Uterus (tissue), 4 donors: ENCODE data around the gene DENND6A. TPM values are rescaled to one million over a fixed set of nuclear protein-coding genes. Genes with fewer than 3 reads are reported as not detected.

ENCODE experiments used
- DNase-seq, 2 donors: peaks; one replicate each; pipeline ENCODE4 v3.0.0-alpha.2; 2019 to 2020
- H3K27ac ChIP-seq, 2 donors: fragments of 200-600 bp; sonication (generic); 1 replicate in 1 of 2; 2 replicates in 1 of 2; pipeline ENCODE4 v1.5.1; 2016 to 2018
- H3K27me3 ChIP-seq, 2 donors: fragments of 200-600 bp; sonication (generic); one replicate each; pipeline ENCODE4 v1.5.1; 2018 to 2019; ENCODE audit warnings: control low read depth in 1 of 2
- H3K36me3 ChIP-seq, 2 donors: fragments of 200-600 bp; sonication (generic); one replicate each; pipeline ENCODE4 v1.5.1; 2019; ENCODE audit warnings: control low read depth in 1 of 2
- H3K4me1 ChIP-seq, 2 donors: fragments of 200-600 bp; sonication (generic); one replicate each; pipeline ENCODE4 v1.5.1; 2018 to 2019; ENCODE audit warnings: control low read depth in 1 of 2
- H3K4me3 ChIP-seq, 2 donors: fragments of 200-600 bp; sonication (generic); 1 replicate in 1 of 2; 2 replicates in 1 of 2; pipeline ENCODE4 v1.5.1; 2018 to 2019; ENCODE audit warnings: mild to moderate bottlenecking in 1 of 2
- H3K9me3 ChIP-seq, 2 donors: fragments of 200-600 bp; sonication (generic); one replicate each; pipeline ENCODE4 v1.5.1; 2019; ENCODE audit warnings: control low read depth in 1 of 2
- CTCF ChIP-seq, 4 experiments: fragments of 200-600 bp in 2 of 4; fragments of 450-650 bp in 2 of 4; sonication (generic) in 2 of 4; IDR thresholded peaks; one replicate each; pipeline ENCODE4 v1.5.1; 2016 to 2019; ENCODE audit warnings: antibody characterized with exemption in 4 of 4, mild to moderate bottlenecking in 2 of 4, moderate library complexity in 1 of 4
- POLR2A ChIP-seq, 2 donors: fragments of 450-650 bp; IDR thresholded peaks; one replicate each; pipeline ENCODE4 v1.6.1; 2016; ENCODE audit warnings: antibody characterized with exemption in 2 of 2, mild to moderate bottlenecking in 1 of 2, moderate library complexity in 1 of 2
- intact Hi-C: fragments of 100-400 bp; cut with DNase I; formaldehyde crosslinking; loops from one replicate; pipeline ENCODE4 v1.15.1; 2023; ENCODE audit warnings: low total_unique reads
- total RNA-seq, 4 donors: library from RNA; depleted of rRNA in 3 of 4; stranded (reverse); fragments of >200 nt in 3 of 4; gene quantifications; one replicate each; pipeline versions ENCODE4 v1.1.0 to v1.2.4, GENCODE V29; 2014 to 2023
- donor health status: DM: yes; HTN: yes; CAD: no.

Gene DENND6A
- total RNA-seq, 4 donors from 2014 or later = 11.5 to 65.8 (median 40.4) TPM

- Histone ChIP-seq H3K27me3 (no peaks in the 10 kb centered on the region), H3K36me3 (no peaks in the 10 kb centered on the region), H3K9me3 (no peaks in the 10 kb centered on the region), H3K27ac (no peak overlapping the region), H3K4me3 (no peak overlapping the region), H3K4me1 (no peaks in the 10 kb centered on the region)
- no peak for DNase-seq
- intact Hi-C loops = no loop called here
- TF ChIP-seq CTCF (IDR thresholded peaks at IDR 0.05) (no peak), POLR2A (IDR thresholded peaks at IDR 0.05) (no peak)
Measured at GRCh38 chr3:57659806-57660439, 33.0 kb downstream of the DENND6A start.

DNA sequence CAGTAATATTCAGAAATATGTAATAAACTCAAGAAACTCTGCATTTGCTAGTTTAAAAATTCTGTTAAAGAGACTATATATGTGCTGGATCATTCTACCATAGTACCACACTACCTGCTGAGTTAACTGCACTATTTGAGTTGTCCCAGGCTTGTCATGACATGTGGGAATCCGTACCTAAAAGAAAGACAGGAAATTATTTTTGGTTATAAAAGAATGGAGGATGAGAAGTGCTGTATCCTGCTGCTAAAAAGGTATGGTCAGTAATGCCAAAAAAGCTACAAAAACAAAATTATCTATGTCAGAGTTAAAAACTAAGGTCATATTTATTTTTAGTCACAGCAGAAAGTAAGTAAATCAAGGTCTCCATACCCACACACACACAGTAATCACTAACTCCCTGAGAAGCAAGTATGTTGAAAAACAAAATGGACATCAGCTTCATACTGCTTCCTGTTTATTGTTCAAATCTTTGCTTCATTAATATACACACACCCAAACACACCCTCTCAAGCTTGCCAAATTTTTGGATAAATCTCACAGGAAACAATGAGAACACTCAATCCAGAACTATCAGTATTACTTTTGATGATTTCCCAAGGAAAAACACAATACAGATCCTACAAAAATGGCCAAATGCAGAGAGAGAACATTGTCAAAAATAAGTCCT is 33.7 kb downstream of the DENND6A start:
- peak overlapping the region in 1 of 2 donors; percentile 46 for H3K27ac ChIP-seq
- H3K36me3 ChIP-seq = no peaks in the 10 kb centered on the region
- DNase-seq = no peak
- intact Hi-C loops = no loop called here
- no peaks in the 10 kb centered on the region for H3K9me3 ChIP-seq
- H3K4me1 ChIP-seq = no peaks in the 10 kb centered on the region
- no peak overlapping the region for H3K4me3 ChIP-seq
- no peaks in the 10 kb centered on the region for H3K27me3 ChIP-seq
- TF ChIP-seq CTCF (IDR thresholded peaks at IDR 0.05) = no peak
- TF ChIP-seq POLR2A (IDR thresholded peaks at IDR 0.05) = no peak

DNA sequence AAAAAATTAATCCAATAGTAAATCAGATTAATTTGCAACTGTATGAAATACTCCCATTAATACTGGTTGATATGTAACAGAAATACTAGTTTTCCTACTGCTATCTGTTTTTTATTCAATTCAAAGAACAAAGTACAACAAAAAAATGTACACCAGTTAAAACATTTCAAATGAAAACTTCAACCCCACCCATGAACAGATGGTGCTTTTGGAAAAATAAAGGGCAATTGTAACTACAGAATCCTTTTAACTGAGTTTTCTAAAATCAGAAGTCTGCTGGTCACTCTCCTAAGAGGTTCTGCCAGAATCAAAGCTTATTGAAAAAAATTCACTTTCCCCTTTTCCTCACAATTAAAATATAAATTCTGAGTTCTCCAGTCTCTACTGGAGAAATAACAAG is 34.3 kb downstream of the DENND6A start:
- no peaks in the 10 kb centered on the region for H3K4me1 ChIP-seq
- no peaks in the 10 kb centered on the region for H3K9me3 ChIP-seq
- no peaks in the 10 kb centered on the region for H3K27me3 ChIP-seq
- H3K4me3 ChIP-seq = no peak overlapping the region
- intact Hi-C loops = no loop called here
- TF ChIP-seq POLR2A (IDR thresholded peaks at IDR 0.05) = no peak
- TF ChIP-seq CTCF (IDR thresholded peaks at IDR 0.05) = no peak
- H3K36me3 ChIP-seq = no peaks in the 10 kb centered on the region
- peak overlapping the region in 1 of 2 donors; percentile 46 for H3K27ac ChIP-seq
- no peak for DNase-seq

DNA sequence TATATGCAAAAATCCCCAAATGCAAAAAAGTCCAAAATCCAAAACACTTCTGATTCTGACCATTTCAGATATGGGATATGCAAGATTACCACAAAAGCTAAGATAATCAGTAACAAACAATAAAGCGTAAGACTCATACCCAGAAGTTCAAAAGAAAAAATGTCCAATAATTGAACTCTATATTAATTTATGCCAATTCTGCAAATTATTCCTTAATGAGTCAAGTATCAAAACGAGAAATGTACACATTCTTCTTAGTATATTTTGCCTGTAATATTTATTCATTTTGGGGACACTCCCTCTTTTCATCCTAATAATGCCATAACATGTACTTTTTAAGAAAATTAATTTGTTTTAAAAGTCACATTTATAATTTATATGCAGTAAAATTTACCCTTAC is 37.1 kb downstream of the DENND6A start:
- no peaks in the 10 kb centered on the region for H3K9me3 ChIP-seq
- no peak overlapping the region for H3K27ac ChIP-seq
- no peaks in the 10 kb centered on the region for H3K27me3 ChIP-seq
- no peak for DNase-seq
- intact Hi-C loops = no loop called here
- H3K36me3 ChIP-seq = no peaks in the 10 kb centered on the region
- no peak for TF ChIP-seq CTCF (IDR thresholded peaks at IDR 0.05)
- no peak for TF ChIP-seq POLR2A (IDR thresholded peaks at IDR 0.05)
- no peak overlapping the region for H3K4me3 ChIP-seq
- H3K4me1 ChIP-seq = no peaks in the 10 kb centered on the region

DNA sequence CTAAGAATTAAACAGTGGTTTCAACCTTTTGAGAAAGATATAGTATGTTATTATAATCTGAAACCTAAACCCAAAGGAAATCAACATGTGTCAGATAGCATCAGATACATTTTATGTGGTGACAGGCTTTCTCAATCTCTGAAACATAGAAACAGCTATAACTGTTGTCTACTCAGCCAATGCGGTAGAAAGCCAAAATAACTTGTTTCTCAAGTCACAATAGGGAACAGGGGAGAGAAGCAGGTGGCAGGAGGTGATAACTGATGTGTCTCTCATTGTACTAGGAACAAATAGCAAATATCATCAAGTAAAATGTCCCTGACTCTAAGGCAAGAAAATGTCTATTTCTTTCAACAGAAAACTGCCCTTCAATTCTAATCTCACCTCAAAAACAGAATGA is 38.6 kb downstream of the DENND6A start:
- no peaks in the 10 kb centered on the region for H3K4me1 ChIP-seq
- intact Hi-C loops = no loop called here
- no peaks in the 10 kb centered on the region for H3K27me3 ChIP-seq
- H3K9me3 ChIP-seq = no peaks in the 10 kb centered on the region
- H3K36me3 ChIP-seq = no peaks in the 10 kb centered on the region
- DNase-seq = no peak
- no peak for TF ChIP-seq POLR2A (IDR thresholded peaks at IDR 0.05)
- no peak for TF ChIP-seq CTCF (IDR thresholded peaks at IDR 0.05)
- H3K4me3 ChIP-seq = no peak overlapping the region
- H3K27ac ChIP-seq = no peak overlapping the region
